ENCODE data around the gene EYS.
"Not testable (repeated sequence)": the region's sequence is repeated elsewhere in the genome, so short reads cannot be mapped to it uniquely, and the experiment has no call there.

EYS gene

DNA sequence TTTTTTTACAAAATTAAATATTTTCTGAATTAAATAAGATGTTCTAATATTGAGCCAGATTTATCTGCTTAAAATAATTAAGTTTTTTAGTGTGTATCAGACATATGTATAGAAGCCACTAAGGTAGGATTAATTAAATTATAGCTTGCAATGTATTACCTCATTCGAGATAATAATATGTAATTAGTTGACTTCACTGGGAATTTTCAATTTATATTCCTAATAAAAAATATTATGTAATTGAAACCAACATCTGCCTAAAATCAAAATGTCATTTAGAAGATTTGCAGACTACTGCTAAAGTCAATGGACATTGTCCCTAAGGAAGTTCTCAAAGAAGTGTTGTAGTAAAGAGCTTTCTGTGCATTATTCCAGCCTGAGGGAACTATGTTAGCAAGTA, 254.7 kb downstream of the EYS start:
- DNase-seq (ENCODE audit: low spot score), result no peak

DNA sequence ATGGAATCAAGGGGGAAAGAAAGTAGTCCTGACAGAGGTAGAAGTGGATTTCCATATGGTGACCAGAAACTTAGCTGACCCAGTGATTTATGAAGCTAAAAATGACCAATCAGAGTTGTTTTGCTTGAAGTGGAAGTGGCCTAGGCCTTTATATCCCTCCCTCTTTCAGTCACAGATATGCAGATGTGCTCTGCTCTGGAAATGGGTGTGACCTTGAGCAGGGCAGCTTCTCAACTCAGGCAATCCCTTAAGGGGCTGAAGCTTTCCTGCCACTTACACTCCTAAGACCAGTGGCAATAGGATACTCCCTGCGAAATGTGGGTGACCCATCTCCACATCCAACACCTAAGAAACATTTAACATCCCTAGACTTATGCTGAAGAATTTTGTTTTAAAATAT, 256.6 kb downstream of the EYS start:
- DNase-seq (ENCODE audit: low spot score), result no peak

DNA sequence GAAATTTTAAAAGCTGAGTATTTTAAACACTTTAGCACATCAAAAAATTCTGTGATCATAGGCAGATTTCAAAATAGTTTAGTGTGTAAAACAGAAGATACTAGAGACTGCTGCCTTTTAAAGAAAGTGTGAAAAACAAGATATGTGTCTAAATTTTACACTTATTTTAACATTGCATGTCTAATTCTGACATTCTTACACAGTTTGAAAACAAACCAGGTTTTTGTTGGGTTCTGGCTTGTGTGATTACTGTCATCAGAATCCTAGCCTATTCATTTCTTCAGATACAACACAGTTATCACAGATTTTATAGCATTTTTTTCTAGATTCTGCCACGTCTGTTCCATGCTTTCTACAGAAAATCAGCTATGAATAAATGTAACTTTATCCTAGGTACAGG, 257.1 kb downstream of the EYS start:
- no peak for DNase-seq (ENCODE audit: low spot score)

DNA sequence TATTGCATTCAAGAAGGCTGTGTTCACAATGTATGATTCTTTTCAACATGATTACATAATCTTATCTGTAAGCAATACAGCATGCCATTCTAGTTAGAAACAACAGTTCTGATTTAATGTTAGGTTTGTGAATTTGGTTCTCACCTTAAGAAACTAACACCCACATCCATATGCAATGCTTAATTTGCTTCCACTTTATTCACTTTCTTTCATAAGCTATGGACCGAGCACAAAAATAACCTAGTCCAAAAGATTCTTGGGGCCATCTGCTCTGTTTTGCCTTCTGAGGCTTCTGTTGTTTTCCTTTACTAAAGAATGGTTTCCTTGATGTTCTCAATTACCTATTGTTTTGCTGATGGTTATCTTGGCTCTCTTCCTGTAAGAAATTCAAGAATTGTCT, 258.2 kb downstream of the EYS start:
- DNase-seq (ENCODE audit: low spot score), result no peak

DNA sequence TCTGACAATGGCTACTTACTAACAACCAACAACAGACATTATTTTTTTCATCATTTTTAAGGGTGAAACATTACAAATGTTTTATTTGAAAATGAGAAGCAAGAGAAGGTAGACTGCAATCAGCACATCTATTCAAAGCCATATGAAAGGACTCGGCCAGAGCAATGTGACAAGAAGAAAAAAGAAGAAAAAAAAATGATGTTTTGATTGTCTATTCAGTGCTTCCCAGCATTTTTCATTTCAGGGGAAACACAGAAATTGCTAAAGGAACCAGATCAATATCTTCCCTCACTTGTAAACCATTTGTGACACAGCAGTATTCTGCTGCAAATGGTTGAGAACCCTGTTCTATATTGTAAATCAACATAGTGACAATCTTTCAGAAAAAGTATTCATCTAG, 270.7 kb downstream of the EYS start:
- DNase-seq (ENCODE audit: low spot score), result no peak

DNA sequence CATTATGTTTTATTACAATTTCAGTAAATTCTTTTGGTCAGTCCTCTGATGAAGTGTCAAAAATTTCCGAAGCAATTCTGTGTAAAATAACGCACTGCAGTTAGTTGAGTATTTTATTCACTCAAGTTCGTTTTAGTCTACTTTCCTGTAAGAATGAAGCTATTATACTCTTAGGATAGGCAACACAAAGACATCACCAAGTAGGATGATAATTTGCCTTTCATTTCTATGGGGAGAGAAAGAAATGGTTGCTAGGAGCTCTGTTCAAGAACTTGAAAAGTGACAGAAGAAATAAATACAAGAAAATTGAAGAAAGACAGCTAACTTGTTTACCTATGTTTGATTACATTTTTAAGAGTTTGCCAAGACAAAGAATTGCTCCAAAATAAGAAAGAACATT, 290.4 kb downstream of the EYS start:
- no peak for DNase-seq (ENCODE audit: low spot score)

DNA sequence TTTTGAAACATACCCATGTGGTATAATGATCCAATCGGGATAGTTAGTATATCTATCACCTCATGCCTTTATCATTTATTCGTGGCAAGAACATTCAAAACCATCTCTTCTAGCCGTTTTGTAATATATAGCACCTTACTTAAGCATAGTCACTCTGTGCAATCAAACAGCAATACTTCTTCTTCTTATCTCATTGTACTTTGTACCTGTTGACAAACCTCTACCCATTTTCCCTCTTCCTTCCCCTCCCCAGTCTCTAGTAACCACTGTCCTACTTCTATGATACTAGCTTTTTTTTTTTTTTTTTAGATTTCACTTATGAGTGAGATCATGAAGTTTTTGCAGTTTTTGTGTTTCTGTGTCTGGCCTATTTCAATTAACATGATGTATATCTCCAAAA, 296.7 kb downstream of the EYS start:
- DNase-seq (ENCODE audit: low spot score), result peak; percentile 48

DNA sequence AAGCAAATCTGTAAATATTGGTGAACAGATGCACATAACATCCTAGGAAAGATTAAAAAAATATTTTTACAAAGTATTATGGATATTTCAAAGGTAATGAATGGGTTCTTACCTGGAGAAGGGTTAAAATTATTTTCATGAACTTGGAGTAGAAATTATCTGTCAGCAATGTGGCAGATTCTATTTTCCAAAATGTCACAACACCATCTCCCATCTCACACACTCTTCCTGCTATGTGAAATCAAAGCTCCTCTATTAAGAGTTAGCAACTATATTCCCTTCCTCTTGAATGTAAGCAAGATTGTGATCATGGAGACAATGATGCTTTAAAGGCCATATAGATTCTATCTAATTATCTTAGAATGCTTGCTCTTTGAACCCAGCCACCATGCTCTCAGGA, 304.5 kb downstream of the EYS start:
- no peak for DNase-seq (ENCODE audit: low spot score)

DNA sequence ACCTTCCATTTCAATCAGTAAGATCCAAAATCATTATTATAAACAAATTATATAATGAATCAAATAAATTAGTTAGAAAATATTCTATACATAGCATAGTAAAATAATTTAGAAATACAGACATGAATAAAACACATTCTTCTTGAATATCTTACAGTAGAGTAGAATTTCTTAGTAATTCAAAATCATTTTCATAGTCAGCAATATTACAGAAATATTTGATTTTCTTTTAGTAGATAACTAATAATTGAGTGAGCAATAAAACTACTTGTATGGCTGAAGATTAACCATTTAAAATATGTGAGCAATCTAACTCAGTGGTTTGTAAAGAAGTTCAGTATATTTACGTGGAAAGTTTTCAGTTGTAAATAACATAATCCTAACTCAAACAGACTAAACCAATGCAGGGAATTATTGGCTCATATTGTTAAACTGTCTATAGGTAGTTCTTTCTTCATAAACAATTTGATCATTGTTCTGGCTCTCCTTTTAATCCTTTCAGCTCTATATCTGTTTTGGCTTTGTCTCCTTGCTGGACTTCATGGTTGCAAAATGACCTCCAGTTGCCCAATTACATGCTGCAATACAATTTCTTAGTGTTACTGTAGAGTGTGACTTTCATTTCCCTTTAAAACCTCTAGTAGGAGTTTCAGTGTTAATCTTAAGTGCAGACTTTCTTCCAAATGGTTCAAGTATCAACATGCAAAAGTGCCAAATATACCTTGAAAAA, 307.5 kb downstream of the EYS start:
- no peak for DNase-seq (ENCODE audit: low spot score)

DNA sequence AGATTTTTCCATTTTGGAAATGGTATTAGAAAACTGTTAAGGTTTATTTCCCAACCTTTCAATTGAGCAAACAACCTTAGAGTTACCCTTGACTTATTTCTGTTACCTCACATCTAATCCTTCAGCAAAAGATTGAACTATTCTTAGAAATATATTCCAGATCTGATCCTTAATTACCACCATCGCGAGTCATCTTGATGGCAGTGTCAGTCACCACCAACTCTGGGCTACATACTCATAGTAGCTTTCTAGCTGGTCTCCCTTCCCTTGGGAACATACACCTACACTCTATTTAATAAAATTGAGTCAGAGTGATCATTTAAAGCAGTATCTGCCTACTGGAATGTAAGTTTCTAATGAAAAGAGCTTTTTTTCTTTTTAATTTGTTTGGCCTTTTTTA, 308.2 kb downstream of the EYS start:
- no peak for DNase-seq (ENCODE audit: low spot score)

DNA sequence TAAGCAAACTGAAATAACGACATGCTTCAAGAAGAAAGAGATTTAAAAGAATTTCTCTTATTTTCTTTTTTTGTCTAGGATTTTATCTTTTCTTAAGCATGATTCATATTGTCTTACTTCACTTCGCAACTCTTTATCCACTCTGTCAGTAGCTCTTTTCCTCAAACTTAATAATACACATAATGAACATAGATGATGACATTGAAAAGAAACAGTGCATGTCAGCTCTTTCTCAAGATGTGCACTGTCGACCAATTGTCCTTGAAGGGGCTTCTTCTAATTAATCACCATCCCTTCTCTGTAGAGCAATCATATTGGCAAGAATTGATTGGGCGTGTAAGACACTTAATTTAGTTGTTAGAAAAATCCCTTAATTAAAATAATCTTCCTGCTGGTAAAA, 356.5 kb downstream of the EYS start:
- DNase-seq (ENCODE audit: low spot score), result no peak

DNA sequence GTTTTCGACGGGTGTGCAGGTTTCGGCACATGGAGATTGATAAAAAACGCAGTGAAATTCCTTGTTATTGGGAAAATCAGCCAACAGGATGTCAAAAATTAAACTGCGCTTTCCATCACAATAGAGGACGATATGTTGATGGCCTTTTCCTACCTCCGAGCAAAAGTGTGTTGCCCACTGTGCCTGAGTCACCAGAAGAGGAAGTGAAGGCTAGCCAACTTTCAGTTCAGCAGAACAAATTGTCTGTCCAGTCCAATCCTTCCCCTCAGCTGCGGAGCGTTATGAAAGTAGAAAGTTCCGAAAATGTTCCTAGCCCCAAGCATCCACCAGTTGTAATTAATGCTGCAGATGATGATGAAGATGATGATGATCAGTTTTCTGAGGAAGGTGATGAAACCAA, 404.4 kb downstream of the EYS start:
- DNase-seq (ENCODE audit: low spot score), result not testable (repeated sequence)

DNA sequence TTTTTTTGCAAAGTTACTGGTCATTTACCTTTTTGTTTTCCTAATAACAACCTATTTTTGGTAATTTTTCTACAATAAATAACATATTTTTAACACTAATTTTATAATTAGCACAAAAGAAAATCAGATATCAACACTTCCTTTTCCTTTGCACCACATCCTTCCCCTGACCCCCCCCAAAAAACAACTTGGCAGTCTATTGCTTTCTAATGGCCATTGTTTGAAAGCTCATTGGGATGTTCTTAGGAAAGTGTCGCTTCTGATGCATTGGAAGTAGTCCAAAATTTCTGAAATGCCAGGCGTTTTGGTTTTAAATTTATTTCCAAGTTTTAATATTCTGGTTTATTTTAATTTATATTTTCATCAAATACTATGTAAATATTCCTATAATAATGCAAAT, 407.8 kb downstream of the EYS start:
- DNase-seq (ENCODE audit: low spot score), result no peak

DNA sequence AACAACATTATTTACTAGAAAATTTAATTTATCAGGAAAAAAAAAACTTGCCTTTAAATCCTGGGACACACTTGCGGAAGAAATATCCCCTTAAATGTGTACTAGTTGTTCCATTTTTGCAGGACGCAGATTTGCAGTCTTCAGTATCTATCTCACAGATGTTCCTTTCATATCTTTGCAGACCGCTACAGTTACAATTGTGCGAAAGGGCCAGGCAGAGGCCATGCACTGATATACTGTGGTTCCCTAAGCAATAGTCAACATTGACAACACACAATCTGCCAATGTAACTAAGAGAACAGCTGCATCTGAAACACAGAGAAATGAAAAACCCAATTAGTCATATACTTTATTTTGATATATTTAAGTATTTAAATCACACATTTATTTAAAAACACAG, 411.2 kb downstream of the EYS start:
- no peak for DNase-seq (ENCODE audit: low spot score)

DNA sequence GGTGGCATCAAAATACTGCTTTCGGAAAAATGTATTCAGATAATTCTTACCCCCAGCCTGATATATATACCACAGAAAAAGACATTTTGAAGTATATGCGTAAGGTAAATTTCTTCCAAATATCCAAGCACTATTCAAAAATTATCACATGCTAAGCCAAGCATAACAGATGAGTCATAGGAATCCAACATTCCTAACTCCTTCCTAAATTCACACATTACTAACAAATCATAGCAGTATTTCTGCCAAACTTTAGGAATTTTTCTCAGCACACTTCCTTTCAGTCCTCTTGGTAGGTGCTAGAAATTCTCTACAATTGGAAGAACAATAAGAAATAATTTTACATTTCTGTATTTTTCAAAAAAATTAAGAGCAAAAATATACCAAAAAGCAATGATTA, 417.5 kb downstream of the EYS start:
- DNase-seq (ENCODE audit: low spot score), result no peak

DNA sequence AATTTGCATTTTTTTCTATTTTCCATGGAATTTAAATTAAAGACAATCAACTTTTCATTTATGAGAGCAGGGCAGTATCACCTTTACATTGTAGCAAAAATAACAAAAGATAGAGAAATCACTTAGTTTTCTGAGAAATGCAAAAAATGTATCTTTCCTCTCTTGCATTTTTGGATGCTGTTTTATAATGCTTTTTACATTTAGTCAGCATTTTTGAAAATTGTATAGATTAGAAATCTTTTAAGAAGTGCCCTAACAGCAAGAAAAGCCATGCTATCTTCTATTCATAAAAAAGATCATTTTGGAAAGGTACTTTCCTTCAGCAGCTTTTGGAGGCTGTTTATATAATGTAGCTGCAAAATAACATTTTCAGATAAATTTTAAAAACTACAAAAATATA, 421.8 kb downstream of the EYS start:
- DNase-seq (ENCODE audit: low spot score), result no peak

DNA sequence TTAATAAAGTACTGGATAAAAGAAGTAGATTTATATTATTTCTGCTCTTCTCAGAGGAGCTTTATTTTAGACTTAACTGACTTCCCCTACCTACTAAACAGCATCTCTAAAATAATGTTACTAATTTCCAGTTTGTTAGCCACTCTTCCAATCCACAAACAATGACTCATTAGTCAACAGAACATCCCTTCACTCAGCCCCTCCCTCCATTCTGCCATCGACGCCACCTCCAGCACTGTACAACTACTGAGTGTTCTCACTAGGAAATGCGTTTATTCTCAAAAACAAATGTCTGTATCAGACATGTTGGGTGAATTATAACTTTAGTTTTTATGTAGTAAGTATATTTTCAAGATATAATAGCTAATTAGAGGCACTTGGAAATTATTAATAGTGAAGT, 427.0 kb downstream of the EYS start:
- DNase-seq (ENCODE audit: low spot score), result no peak

DNA sequence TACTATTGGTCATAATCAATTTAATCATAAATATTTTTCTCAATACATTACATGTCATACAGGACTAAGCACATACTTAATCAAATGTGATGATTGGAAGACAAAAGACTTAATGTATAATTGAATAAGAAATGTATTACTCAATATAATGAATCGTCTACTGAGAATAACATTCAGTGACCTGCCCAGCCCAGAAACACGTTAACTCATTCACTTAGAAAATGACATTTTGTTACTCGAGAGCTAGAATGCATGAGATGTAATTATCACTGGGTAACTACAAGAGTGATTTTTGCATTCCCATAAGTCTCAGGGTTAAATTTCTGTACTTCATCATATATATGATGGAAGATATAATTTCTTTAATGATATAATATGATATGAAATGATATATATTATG, 444.8 kb downstream of the EYS start:
- DNase-seq (ENCODE audit: low spot score), result no peak

DNA sequence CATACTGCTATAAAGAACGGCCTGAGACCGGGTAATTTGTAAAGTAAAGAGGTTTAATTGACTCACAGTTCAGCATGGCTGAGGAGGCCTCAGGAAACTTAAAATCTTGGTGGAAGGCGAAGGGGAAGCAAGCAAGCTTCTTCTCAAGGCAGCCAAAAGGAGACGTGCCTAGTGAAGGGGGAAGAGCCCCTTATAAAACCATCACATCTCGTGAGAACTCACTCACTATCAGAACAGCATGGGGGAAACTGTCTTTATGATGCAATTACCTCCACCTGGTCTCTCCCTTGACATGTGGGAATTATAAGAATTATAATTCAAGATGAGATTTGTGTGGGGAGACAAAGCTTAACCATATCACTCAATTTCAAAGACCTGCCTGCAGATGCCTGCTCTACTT, 447.0 kb downstream of the EYS start:
- no peak for DNase-seq (ENCODE audit: low spot score)

DNA sequence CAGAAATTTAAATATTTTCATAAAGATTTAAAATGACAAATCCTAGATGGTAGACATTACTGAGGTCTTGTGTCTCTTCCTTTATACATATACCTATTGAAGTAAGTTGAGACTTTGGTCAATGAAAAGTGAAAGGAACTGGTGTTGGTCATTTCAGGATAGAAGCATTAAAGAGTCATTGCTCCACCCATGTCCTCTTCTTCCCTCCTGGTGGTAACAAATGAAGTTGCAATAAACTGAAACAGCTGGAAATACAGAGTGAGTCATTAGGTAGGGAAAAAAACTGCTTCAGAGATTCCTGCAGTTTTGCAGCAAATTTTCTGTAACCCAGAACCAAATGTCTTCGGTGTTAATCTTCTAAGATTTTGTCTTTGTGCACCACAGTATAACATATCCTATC, 448.0 kb downstream of the EYS start:
- DNase-seq (ENCODE audit: low spot score), result peak; percentile 11

DNA sequence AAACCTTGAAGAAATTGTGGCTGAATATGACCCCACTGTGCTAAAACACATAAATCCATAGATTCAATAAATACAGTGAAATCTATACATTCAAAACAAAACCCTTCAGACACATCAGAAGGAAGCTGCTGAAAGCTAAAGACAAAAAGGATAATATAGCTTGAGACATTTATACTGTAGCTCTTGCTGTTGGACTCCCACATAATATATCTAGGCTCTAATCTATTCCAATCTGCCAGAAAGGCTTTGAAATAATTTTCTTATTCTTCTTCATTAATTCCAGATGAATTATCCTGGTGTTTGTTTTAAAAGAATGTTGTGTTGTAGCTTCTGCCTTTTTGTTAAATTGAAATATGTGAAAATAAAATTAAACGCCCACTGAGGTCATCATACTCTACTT, 454.0 kb downstream of the EYS start:
- no peak for DNase-seq (ENCODE audit: low spot score)

DNA sequence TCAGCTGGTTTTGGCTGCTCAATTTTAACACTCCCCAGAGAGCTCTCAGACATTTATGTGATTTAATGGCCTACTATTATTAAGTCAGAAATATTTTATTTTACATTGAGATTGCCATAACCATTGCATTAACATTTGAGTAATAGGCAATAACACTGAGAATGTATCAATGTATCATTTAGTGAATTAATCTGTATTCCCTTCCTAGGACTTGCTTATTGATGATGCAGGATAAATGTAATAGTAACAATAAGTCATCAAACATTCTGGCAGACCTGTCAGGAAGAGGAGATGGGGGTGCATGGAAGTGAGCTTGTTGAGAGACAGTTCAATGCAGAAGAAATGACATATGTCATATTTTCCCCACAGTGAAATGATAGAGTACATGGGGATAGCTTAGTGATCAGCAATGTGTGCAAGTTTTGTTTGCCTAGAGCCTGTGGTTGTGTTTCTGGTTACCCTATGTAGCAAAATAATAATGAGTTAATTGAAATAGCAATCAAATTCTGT, 458.9 kb downstream of the EYS start:
- no peak for DNase-seq (ENCODE audit: low spot score)

DNA sequence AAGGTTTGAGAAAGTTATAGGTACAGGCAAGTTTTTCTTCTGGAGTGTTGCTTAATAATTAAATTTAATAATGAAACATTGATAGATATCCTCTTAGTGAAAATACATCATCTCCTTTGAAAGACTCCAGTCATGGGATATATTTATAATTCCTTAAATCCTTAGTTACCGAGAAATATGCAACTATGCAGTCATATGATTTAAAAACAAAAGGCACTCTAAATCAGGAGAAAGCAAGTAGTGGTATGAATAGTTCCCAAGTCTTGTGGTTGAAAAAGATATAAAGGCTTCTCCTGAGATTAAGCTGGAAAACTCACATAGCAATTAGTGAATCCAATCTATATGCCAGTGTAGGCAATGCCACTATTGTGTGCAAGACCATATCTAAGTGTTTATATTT, 475.4 kb downstream of the EYS start:
- DNase-seq (ENCODE audit: low spot score), result no peak

DNA sequence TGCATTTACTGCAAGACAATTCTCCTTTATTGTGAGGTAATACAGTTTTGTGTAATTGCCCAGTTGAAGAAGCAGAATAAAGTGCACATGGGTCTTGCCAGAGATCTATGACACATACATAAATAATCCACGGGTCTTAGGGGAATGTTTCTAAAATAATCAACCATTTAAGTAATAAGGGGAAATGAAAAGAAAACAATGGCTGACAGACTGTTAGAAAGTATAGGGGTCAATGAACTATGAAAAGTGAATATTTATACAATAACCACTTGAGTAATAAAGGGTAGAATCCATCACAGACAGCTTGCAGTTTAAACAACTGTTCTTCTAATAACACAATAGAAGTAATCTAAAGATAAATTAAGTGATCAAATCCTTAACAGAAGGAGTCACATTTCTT, 477.2 kb downstream of the EYS start:
- no peak for DNase-seq (ENCODE audit: low spot score)

DNA sequence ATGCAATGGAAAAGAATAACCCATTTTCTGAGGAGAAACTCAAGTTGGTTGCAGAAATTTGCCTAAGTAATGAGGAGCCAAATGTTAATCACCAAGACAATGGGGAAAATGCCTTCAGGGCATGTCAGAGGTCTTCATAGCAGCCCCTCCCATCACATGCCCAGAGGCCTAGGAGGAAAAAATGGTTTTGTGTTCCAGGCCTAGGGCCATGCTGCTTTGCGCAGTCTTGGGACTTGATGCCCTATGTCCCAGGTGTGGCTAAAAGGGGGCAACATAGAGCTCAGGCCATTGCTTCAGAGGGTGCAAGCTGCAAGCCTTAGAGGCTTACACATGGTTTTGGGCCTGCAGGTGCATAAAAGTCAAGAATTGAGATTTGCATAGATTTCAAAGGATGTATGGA, 485.9 kb downstream of the EYS start:
- DNase-seq (ENCODE audit: low spot score), result no peak
